HG02943 (cell line): ENCODE data around the gene GAB4.
"Not testable (repeated sequence)": the region's sequence is repeated elsewhere in the genome, so short reads cannot be mapped to it uniquely, and the experiment has no call there.

Source experiments
- ATAC-seq: cut with Tn5 transposase; IDR thresholded peaks from one replicate; pipeline ENCODE4 v1.9.1; 2021; ENCODE audit warnings: mild to moderate bottlenecking, low read depth, moderate library complexity; ENCODE audit not compliant: unreplicated experiment

The GAB4 gene

GRCh38 chr22:16960220-16960883 lies 47.7 kb downstream of the GAB4 start:
- ATAC-seq = no peak

- no peak for ATAC-seq
Observed at GRCh38 chr22:16959345-16959930, 48.6 kb downstream of the GAB4 start.

- no peak for ATAC-seq
Observed at GRCh38 chr22:16958475-16958874, 49.5 kb downstream of the GAB4 start.

- ATAC-seq = no peak
Observed at GRCh38 chr22:16957781-16958180, 50.2 kb downstream of the GAB4 start.

- ATAC-seq = no peak
Observed at GRCh38 chr22:16956290-16956689, 51.7 kb downstream of the GAB4 start.

- no peak for ATAC-seq
Observed at GRCh38 chr22:16955678-16956210, 52.3 kb downstream of the GAB4 start.

DNA sequence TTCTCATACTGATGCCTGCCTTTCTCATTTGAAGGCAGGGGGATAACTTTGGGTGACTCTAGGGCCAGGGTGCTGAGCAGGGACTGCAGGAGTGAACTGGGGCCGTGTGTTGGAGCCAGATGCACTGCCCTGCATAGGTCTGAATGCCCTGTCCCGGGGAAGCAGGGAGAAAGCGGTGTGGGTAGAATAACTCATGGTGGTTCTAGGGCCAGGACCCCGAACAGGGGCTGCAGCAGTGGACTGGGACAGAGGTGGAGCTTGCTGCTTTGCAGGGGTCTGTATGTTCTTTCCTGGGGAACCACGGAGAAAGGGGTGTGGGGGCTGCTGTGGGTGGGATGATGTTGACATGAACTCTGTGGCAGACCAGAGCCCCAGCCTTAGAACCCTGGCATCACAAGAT lies 52.9 kb downstream of the GAB4 start:
- no peak for ATAC-seq

DNA sequence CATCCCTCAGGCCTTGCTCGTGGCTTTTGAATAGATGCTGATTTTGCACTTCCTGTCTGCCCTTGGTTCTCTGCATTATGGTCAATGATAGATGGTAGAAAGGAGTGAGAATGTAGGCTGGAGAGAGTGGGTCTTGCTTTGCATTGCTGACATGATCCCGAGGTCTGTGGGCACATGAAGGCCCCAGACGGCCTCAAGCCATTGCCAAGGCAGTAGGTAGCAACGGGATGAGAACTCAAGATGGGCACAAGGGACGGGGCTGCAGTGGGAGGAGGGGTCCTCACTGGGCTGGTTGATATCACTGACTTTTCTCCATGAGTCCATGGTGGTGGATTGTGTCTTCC lies 54.0 kb downstream of the GAB4 start:
- no peak for ATAC-seq

DNA sequence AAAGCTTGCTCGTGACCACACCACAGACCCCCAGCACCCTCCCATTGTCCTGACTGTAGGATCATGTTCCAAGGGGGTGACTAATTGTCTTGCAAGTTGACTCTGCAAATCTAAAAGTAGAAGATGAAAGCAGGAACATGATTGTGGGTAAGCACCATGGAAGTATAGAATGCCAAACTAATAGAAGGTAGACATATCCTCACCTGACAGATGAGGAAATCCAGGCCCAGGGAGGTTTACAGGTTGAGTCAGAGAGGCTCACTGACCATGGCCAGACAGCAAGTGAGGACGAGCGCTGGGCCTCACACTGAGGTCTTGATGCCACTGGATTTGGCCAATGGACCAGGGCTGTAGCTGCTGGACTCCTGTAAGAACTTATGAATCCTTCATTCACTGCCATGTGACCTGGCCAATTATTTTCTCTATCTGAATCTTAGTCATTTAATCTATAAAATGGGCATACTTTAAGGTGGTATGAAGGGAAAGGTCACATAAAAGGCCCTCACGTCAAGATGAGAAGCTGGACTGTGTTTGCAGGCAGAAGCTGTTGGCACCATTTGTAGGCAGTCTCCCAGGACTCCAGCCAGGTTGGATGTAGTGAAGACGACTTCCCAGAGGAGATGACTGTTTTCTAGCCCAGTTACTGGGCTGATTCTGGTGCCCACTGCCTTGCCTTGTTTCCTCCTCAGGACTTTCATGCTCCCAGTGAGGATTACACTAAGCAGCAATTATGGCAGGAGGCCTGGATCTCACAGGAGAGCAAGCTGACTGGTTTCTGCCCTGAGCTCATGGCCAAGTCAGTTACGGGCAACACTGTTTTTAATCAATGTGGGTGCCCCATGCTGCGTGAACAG lies 54.6 kb downstream of the GAB4 start:
- ATAC-seq = no peak

- ATAC-seq = no peak
Observed at GRCh38 chr22:16949561-16949960, 58.5 kb downstream of the GAB4 start.

DNA sequence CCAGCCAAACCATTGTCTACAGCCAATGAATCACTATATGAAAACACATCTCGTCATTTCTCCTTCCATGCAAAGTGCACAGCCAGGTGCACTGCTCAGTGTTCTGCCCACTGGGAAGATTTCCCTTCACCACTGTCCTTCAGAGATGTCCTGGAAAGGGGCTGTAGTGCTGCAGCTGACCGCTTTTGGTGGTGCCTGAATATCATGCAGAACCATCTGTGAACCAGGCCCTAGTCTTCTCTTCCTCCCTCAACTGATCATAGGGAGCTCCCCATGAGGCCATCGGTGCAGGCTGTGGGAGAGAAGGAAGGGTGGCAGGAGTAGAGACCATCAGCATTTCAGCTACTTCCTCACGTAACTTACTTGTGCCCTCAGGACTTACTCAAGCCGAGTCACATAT lies 70.2 kb downstream of the GAB4 start:
- ATAC-seq = no peak

GRCh38 chr22:16937209-16937608 lies 70.8 kb downstream of the GAB4 start:
- ATAC-seq = not testable (repeated sequence)

GRCh38 chr22:16936625-16937024 lies 71.4 kb downstream of the GAB4 start:
- ATAC-seq = no peak

GRCh38 chr22:16935209-16935608 lies 72.8 kb downstream of the GAB4 start:
- no peak for ATAC-seq

- no peak for ATAC-seq
Observed at GRCh38 chr22:16933291-16934282, 74.4 kb downstream of the GAB4 start.

- no peak for ATAC-seq
Observed at GRCh38 chr22:16932577-16932976, 75.4 kb downstream of the GAB4 start.

DNA sequence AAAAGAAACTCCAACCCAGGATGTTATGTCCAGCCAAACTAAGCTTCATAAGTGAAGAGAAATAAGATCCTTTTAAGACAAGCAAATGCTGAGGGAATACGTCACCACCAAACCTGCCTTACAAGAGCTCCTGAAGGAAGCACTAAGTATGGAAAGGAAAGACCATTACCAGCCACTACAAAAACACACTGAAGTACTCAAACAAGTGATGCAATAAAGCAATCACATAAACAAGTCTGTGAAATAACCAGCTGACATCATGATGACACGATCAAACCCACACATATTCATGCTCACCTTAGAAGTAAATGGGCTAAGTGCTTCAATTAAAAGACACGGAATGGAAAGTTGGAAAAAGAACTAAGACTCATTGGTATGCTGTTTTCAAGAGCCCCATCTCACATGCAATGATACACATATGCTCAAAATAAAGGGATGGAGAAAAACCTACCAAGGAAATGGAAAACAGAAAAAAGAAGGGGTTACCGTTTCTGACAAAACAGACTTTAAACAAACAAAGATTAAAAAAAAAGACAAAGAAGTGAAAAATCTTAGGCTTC lies 82.5 kb downstream of the GAB4 start:
- no peak for ATAC-seq

- ATAC-seq = no peak
Observed at GRCh38 chr22:16922706-16923105, 85.3 kb downstream of the GAB4 start.

- ATAC-seq = no peak
Observed at GRCh38 chr22:16922076-16922475, 85.9 kb downstream of the GAB4 start.
